M059J (cell line): Measurements from ENCODE around the gene IGFL1. TPM values are rescaled to one million over a fixed set of nuclear protein-coding genes. Genes with fewer than 3 reads are reported as not detected.

ENCODE experiments used
- DNase-seq: peaks from one replicate; pipeline ENCODE4 v3.0.0-alpha.2; 2012; ENCODE audit warnings: low read depth
- total RNA-seq: library from RNA; depleted of rRNA; stranded (reverse); fragments of >200 nt; shearing (Covaris generic); gene quantifications from 2 replicates; pipeline ENCODE4 v1.2.3, GENCODE V29; 2014; rRNA removed

The IGFL1 gene
- total RNA-seq, 1 experiment from 2014 or later = not detected

- peak; percentile 77 for DNase-seq
Observed at GRCh38 chr19:46265217-46265828, 35.8 kb downstream of the IGFL1 start.

GRCh38 chr19:46269101-46269500 lies 39.6 kb downstream of the IGFL1 start:
- DNase-seq = no peak

GRCh38 chr19:46270521-46271256 lies 41.1 kb downstream of the IGFL1 start:
- DNase-seq = no peak

- peak; percentile 98 for DNase-seq
Observed at GRCh38 chr19:46271481-46272197, 42.1 kb downstream of the IGFL1 start.

- peak; percentile 41 for DNase-seq
Observed at GRCh38 chr19:46273931-46274330, 44.4 kb downstream of the IGFL1 start.

- no peak for DNase-seq
Observed at GRCh38 chr19:46279177-46279576, 49.6 kb downstream of the IGFL1 start.

Other genes with a start within 250 kb of the IGFL1 start
- gene CCDC61, start 234.3 kb upstream of the IGFL1 start, total RNA-seq = 4.0 and 7.8 TPM in 2 replicates
- not detected in 2 replicates for gene PGLYRP1, start 206.7 kb upstream of the IGFL1 start, total RNA-seq
- gene IGFL4, start 188.7 kb upstream of the IGFL1 start, total RNA-seq = not detected in 2 replicates
- not detected in 2 replicates for gene IGFL3, start 105.1 kb upstream of the IGFL1 start, total RNA-seq
- not detected in 2 replicates for gene IGFL2, start 81.5 kb upstream of the IGFL1 start, total RNA-seq
- gene HIF3A, start 67.3 kb downstream of the IGFL1 start, total RNA-seq = not detected in 2 replicates
- gene PPP5C, start 117.3 kb downstream of the IGFL1 start, total RNA-seq = 33.6 and 58.5 TPM in 2 replicates
- gene CCDC8, start 183.8 kb downstream of the IGFL1 start, total RNA-seq = not detected in 2 replicates
- not detected in 2 replicates for gene PNMA8C, start 199.2 kb downstream of the IGFL1 start, total RNA-seq
- gene PNMA8A, start 241.8 kb downstream of the IGFL1 start, total RNA-seq = 3.1 and 5.0 TPM in 2 replicates